Vagina (tissue), 2 donors: ENCODE measurements around the gene EIF1.

Experiments
- CTCF ChIP-seq, 3 experiments: fragments of 450-650 bp in 2 of 3; fragments of 200-600 bp in 1 of 3; sonication (generic) in 1 of 3; IDR thresholded peaks; one replicate each; pipeline ENCODE4 v1.5.1; 2017 to 2019; ENCODE audit warnings: antibody characterized with exemption in 3 of 3, mild to moderate bottlenecking in 2 of 3, moderate library complexity in 2 of 3
- POLR2AphosphoS5 ChIP-seq, 2 donors: sonication (generic); formaldehyde crosslinking; IDR thresholded peaks; one replicate each; pipeline ENCODE4 v1.9.0; 2017; ENCODE audit warnings: antibody characterized with exemption in 2 of 2, mild to moderate bottlenecking in 2 of 2, low read depth in 1 of 2; ENCODE audit not compliant: insufficient read depth in 1 of 2

DNA sequence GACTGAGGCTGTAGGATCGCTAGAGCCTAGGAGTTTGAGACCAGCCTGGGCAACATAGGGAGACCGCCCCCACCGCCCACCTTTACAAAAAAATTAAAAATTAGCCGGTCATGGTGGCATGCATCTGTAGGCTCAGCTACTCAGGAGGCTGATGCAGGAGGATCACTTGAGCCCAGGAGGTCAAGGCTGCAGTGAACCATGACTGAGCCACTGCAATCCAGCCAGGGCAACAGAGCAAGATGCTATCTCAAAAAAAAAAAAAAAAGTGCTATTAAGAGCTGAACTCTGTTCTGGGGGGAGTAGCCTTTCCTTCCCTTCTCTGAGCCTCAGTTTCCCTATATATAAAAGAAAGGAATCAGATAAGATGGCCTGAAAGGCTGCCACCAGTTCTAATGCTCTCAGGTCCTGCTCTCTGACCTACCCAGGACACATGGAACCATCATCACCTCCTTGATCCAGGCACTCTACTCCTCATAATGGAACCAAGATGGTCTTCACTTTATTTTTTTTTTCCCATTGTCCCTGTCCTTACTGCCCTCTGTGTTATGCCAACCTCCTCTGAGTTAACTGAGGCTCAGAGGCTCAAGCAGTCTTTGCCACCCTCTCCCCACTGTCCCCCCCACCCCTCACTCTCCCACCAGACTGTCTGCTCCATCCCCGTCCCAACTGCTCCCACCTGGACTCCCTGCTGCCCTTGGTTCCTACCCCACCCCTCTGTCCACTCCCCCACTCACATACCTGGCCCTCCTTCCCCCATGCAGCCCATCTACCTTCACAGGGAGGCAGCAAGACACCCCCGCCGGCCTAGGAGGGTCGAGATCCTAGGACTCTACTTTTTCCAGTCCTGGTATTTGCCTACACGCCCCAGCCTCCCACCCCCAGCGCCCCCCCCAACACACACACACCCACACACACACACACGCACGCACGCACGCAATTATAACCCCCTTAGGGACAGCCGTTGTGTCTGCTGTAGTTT lies 23.8 kb upstream of the EIF1 start:
- TF ChIP-seq POLR2AphosphoS5 (IDR thresholded peaks at IDR 0.05; ENCODE audit: insufficient read depth in 1 of 2, low read depth in 1 of 2) (no peak), CTCF (IDR thresholded peaks at IDR 0.05) (no peak)
